ENCODE results near the gene ALK.

ALK gene

GRCh38 chr2:29706171-29706720, 215.1 kb downstream of the ALK start:
- DNase-seq = no peak

DNA sequence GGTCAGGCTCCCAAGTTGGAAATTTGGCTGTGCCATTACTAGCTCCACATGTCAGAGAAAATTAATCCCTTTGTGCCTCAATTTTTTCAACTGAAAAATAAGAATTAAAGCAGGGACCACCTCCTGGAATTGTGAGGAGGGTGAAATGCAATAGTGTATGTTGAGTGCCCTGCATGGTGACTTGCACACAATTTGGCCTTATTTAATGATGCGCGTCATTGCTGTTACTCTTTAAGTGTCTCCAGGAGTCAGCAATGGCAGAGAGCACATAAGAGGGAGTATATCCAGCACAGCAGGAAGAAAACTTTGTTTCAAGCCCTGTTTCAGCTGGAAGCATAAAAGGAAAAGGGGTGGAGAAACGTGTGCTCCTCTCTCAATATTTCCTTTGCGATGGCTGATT, 215.8 kb downstream of the ALK start:
- no peak for DNase-seq

DNA sequence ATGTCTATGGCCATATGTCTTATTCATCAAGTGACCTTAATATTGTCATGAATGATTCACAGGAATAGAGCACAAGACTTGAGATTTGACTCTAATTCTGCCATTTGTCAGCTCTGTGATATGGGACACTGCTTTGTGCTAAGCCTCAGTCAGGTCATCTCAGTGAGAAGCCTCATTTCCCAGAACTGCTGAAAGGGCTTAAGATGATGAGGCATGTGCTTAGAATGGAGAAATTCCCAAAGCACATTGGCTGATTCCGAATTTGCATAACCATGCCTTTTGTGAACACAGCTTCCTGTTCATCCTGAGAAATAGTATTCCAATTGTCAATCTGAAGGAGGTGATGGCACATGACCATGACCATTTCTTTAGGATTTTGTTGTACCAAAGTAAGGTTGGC, 218.1 kb downstream of the ALK start:
- DNase-seq = no peak

GRCh38 chr2:29702276-29702675, 219.1 kb downstream of the ALK start:
- DNase-seq = no peak

- no peak for DNase-seq
These were observed 220.8 kb downstream of the ALK start for GRCh38 chr2:29700560-29700959.

DNA sequence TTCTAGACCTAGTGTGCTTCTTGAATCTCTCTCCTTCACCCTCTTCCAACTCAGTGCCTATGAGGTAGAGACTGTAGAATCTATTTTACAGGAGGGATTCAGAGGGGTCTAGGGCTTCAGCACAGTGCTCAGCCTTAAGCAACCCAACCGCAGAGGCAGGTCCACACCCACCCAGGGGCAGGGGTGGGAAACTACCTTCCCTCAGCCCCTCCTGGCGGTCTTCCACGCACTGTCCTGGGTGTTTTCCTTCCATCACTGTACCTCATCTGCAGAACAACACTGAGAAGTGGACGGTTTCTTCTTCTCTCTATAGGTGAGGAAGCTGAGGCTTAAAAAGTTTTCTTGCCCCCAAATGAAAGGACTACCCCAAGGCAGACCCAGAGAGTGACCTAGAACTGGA, 222.3 kb downstream of the ALK start:
- DNase-seq = no peak

GRCh38 chr2:29698216-29698615, 223.2 kb downstream of the ALK start:
- no peak for DNase-seq

GRCh38 chr2:29697715-29698114, 223.7 kb downstream of the ALK start:
- DNase-seq = no peak

GRCh38 chr2:29697181-29697580, 224.2 kb downstream of the ALK start:
- no peak for DNase-seq

DNA sequence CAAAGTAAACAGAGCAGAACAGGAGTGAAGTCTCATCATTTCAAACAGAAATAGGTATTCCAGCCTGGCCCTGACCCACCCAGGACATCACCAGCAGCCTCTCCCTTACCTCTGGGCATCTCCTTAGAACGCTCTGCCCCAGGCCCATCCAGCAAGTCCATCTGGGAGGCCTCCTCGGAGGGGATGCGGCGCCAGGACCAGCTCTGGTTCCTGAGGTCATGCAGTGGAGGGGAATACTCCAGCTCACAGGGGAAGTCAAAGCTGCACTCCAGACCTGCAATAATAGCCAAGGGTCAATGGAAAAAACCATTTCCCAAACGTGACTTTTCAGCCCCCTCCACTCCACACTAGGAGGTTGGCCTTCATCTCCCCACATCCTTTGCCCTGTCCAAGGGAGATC, 226.6 kb downstream of the ALK start:
- no peak for DNase-seq

DNA sequence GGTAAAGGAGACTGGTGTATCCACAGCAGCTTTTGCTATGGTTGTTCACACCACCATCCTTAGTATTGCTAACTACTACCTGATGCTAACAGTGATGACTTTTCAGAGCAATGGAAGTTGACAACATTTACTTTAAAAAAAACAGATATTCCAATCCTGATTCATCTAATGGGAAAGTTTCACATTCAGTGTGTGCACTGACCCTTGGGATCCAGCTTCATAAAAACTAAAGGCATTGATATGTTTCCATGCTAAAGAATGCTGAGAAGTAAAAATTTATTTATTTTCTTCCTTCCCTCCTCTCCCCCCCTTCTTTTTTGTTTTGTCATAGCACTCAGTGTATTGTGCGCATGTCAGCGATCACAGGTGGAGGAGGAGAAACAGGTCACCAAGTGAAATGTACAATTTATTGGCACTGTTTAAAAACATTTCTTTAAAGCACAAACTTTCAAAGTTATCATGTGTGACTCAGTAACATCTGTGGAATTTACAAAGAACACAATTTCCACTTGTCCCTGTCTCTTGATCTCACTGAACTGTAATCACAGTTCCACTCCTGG, 229.9 kb downstream of the ALK start:
- no peak for DNase-seq

GRCh38 chr2:29689666-29690065, 231.7 kb downstream of the ALK start:
- DNase-seq = no peak

GRCh38 chr2:29688429-29688828, 233.0 kb downstream of the ALK start:
- no peak for DNase-seq

- no peak for DNase-seq
These were observed 234.3 kb downstream of the ALK start for GRCh38 chr2:29687121-29687520.

- no peak for DNase-seq
These were observed 244.4 kb downstream of the ALK start for GRCh38 chr2:29676886-29677453.

DNA sequence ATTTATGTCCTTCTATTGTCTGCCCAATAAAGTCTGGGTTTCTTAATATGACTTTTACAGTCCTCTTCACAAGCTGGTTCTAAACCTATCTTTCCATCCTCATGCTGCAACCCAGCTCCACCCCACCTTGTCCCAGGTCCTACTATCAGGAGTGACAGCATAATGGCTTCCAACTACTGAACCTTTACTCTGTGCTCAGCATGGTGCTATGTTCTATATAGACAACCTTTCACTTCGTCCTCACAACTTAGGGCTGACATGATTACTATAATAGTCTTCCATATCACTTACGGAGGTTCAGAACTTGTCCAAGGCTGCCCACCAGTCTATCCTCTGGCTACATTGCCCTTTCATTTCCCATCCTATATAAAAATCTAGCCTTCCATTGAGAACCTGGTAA, 256.8 kb downstream of the ALK start:
- DNase-seq = no peak

DNA sequence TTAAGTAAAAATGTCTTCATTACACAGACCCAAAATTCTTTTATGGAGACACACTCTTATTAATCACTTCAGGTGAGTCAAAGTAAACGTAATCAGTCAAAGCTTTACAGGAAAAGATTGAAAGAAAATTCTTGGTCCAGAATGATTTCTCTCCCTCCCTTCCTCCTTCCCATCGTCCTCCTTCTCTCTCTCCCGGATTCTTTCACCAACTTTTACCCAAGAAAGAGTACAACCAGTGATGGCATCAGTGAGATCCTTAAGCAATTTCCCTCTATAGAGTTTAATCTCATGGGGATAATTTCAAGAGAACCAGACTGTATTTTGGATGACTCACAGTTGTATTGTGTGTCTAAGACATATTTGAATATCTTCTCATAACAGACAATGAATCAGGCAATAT, 258.1 kb downstream of the ALK start:
- DNase-seq = no peak

- no peak for DNase-seq
These were observed 258.5 kb downstream of the ALK start for GRCh38 chr2:29662861-29663260.

GRCh38 chr2:29660201-29660600, 261.2 kb downstream of the ALK start:
- no peak for DNase-seq

GRCh38 chr2:29659178-29659577, 262.2 kb downstream of the ALK start:
- no peak for DNase-seq

GRCh38 chr2:29657674-29658073, 263.7 kb downstream of the ALK start:
- DNase-seq = no peak

- no peak for DNase-seq
These were observed 265.8 kb downstream of the ALK start for GRCh38 chr2:29655391-29656086.

- DNase-seq = no peak
These were observed 270.7 kb downstream of the ALK start for GRCh38 chr2:29650631-29651097.

GRCh38 chr2:29644949-29645348, 276.4 kb downstream of the ALK start:
- no peak for DNase-seq
